MG63 (cell line): ENCODE data around the gene VPS8. TPM values are rescaled to one million over a fixed set of nuclear protein-coding genes. Genes with fewer than 3 reads are reported as not detected.

Experiments used
- DNase-seq: peaks from one replicate; pipeline ENCODE4 v3.0.0-alpha.2; 2020
- H3K27me3 ChIP-seq: fragments of 250-450 bp; sonication (Bioruptor Pico); 2 replicates; pipeline ENCODE4 v1.5.1; 2020; ENCODE audit warnings: mild to moderate bottlenecking, moderate library complexity
- H3K36me3 ChIP-seq: fragments of 250-450 bp; sonication (Bioruptor Pico); 2 replicates; pipeline ENCODE4 v1.5.1; 2020; ENCODE audit warnings: mild to moderate bottlenecking, moderate library complexity
- H3K4me3 ChIP-seq: fragments of 250-450 bp; sonication (Bioruptor Pico); 2 replicates; pipeline ENCODE4 v1.5.1; 2020; ENCODE audit warnings: mild to moderate bottlenecking, moderate library complexity
- H3K9me3 ChIP-seq: fragments of 250-450 bp; sonication (Bioruptor Pico); 2 replicates; pipeline ENCODE4 v1.5.1; 2020; ENCODE audit warnings: mild to moderate bottlenecking, moderate library complexity
- total RNA-seq: library from RNA; depleted of rRNA; stranded (reverse); fragments of >200 nt; shearing (Covaris generic); gene quantifications from 2 replicates; pipeline ENCODE4 v1.2.3, GENCODE V29; 2014; ENCODE audit warnings: low replicate concordance; rRNA removed

Gene VPS8
- total RNA-seq, 1 experiment from 2014 or later = 34.6 TPM

DNA sequence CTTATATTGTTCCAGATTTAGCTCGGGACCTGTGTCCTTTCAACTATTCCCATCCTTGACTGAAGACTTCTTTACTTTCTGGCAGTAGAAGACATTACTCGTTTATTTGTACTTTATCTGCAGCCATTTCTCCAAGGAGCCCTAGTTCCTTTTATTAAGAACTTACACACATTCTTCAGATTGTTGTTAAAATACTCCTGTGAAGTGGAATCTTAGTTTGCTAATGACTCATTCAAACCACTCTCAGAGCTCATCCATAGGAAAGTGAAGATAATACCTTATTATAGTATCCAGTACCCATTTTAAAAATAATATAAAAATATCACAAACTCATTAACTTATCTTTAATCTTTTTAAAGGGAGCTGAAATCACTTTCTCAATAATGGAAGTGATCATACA lies 277.4 kb downstream of the VPS8 start:
- no peaks in the 10 kb centered on the region for H3K9me3 ChIP-seq
- H3K4me3 ChIP-seq = no peak overlapping the region
- no peaks in the 10 kb centered on the region for H3K36me3 ChIP-seq
- peaks cover 6% of the 10 kb centered on the region; the same call in 1 of the 2 replicates for H3K27me3 ChIP-seq
- no peak for DNase-seq

DNA sequence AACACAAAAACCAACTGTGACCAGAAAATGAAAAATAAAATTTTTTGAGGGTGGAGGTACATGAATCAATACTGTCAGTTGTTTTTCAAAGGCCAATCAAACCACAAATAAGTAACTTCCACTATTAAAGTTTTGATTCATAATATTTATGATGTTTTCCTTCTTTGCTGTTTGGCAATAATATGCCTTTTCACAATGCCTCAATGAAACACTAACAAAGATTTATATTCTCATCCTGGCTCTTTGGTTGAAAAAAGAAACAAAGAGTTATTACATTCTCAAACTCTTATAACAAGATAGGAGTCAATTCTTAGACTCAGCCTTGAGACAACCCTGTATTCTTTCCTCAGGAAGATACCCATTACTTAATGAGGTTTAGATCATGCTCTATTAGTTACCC lies 277.8 kb downstream of the VPS8 start:
- no peak overlapping the region for H3K4me3 ChIP-seq
- H3K36me3 ChIP-seq = no peaks in the 10 kb centered on the region
- peaks cover 3% of the 10 kb centered on the region; the same call in 1 of the 2 replicates for H3K27me3 ChIP-seq
- DNase-seq = no peak
- H3K9me3 ChIP-seq = no peaks in the 10 kb centered on the region

DNA sequence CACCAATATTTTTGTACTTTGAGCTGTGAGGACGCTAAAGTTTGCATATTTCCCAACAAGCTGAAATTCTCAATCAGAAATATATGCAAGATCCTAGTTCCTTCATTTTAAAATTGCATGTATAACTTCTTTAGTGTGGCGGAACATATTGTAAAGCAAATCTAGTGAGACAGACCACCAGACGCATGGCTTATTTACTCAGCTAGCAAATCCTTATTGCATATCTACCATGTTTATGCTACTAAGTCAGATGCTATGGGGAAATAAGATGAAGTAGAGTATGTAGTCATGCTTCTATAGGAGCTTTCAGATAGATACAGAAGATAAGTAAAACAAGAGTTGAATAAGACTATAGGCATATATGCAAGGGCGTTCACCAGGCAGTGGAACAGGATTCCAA lies 278.8 kb downstream of the VPS8 start:
- Histone ChIP-seq H3K4me3 (no peak overlapping the region), H3K9me3 (no peaks in the 10 kb centered on the region), H3K27me3 (peaks cover 2% of the 10 kb centered on the region; the same call in 1 of the 2 replicates), H3K36me3 (no peaks in the 10 kb centered on the region)
- no peak for DNase-seq

- no peaks in the 10 kb centered on the region for H3K36me3 ChIP-seq
- no peaks in the 10 kb centered on the region for H3K9me3 ChIP-seq
- DNase-seq = no peak
- no peak overlapping the region for H3K4me3 ChIP-seq
- peaks cover 2% of the 10 kb centered on the region for H3K27me3 ChIP-seq
Measured at GRCh38 chr3:185093116-185093515, 281.1 kb downstream of the VPS8 start.

GRCh38 chr3:185094697-185095096 lies 282.7 kb downstream of the VPS8 start:
- no peaks in the 10 kb centered on the region for H3K36me3 ChIP-seq
- peaks cover 2% of the 10 kb centered on the region for H3K27me3 ChIP-seq
- no peaks in the 10 kb centered on the region for H3K9me3 ChIP-seq
- no peak overlapping the region for H3K4me3 ChIP-seq
- DNase-seq = no peak

Other genes with a start within 250 kb of the VPS8 start
- gene MAGEF1, start 100.1 kb upstream of the VPS8 start, total RNA-seq = 25.6 and 30.3 TPM in 2 replicates